Mammary epithelial cell (primary cell): ENCODE results near the gene TBC1D1.

Experiments used
- CTCF ChIP-seq, 2 donors: IDR thresholded peaks in 1 of 2; conservative IDR thresholded peaks in 1 of 2; 2 replicates each; pipeline ENCODE4 v1.5.1; 2011 to 2012; ENCODE audit warnings: inconsistent platforms in 2 of 2, low read length in 2 of 2, mild to moderate bottlenecking in 2 of 2, control low read depth in 1 of 2, low read depth in 1 of 2; ENCODE audit not compliant: insufficient read depth in 1 of 2; ENCODE audit errors: extremely low read depth in 1 of 2
- EZH2 ChIP-seq: IDR thresholded peaks from 2 replicates; pipeline ENCODE4 v1.6.1; 2012; ENCODE audit warnings: low read length, inconsistent platforms, borderline replicate concordance

GRCh38 chr4:37876156-37876555 lies 14.7 kb upstream of the TBC1D1 start:
- TF ChIP-seq CTCF (conservative IDR thresholded peaks at IDR 0.05 in 1 of 2, IDR thresholded peaks at IDR 0.05 in 1 of 2; ENCODE audit: extremely low read depth in 1 of 2, insufficient read depth in 1 of 2, low read depth in 1 of 2, low read length in 2 of 2) = no peak
- TF ChIP-seq EZH2 = no peak
